GM12864 (cell line): ENCODE data around the gene MS4A2.
"Not testable (repeated sequence)": the region's sequence is repeated elsewhere in the genome, so short reads cannot be mapped to it uniquely, and the experiment has no call there.

ENCODE experiments used
- DNase-seq: peaks from one replicate; pipeline ENCODE4 v3.0.0-alpha.2; 2011; ENCODE audit warnings: low read depth
- H3K4me3 ChIP-seq: 2 replicates; pipeline ENCODE4 v1.5.1; 2011; ENCODE audit warnings: mild to moderate bottlenecking, low read depth, low read length, control low read depth
- TF ChIP-seq, protein P1 (sequence below): IDR thresholded peaks from 2 replicates; pipeline ENCODE4 v1.5.1; 2011; ENCODE audit warnings: low read depth, mild to moderate bottlenecking, moderate library complexity, low read length, control low read depth, inconsistent platforms; ENCODE audit errors: missing control alignments

The MS4A2 gene

DNA sequence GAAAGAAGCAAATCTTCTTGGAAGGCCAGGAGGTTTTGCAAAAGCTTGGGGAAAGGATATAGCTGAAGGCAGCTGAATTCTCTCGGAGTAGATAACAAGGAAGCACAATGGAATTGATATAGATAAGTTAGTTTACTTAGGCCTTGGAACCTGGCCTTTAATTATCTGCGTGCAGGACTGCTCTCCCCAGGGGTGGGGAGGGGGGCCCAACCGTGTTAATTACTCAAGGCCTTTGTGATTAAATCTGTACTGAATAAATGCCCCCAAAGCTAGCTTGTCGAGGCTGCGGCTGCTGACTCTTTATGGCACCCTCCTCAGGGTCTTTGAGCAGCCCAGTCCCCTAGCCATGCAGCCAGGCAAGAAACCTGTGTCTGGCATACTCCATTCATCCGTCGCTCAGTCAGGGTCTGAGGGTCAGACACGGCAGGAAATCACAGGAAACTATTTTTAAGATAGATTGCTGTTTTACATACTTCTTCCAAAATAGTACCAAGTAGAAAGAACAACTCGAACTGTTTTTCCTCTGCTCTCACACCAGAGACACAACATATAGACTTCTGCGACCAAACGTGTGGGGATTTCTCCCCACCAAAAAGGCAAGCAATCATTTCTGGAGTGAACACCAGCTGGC, 36.5 kb downstream of the MS4A2 start:
- DNase-seq: no peak
- H3K4me3 ChIP-seq: no peak overlapping the region
- TF ChIP-seq, protein P1, sequence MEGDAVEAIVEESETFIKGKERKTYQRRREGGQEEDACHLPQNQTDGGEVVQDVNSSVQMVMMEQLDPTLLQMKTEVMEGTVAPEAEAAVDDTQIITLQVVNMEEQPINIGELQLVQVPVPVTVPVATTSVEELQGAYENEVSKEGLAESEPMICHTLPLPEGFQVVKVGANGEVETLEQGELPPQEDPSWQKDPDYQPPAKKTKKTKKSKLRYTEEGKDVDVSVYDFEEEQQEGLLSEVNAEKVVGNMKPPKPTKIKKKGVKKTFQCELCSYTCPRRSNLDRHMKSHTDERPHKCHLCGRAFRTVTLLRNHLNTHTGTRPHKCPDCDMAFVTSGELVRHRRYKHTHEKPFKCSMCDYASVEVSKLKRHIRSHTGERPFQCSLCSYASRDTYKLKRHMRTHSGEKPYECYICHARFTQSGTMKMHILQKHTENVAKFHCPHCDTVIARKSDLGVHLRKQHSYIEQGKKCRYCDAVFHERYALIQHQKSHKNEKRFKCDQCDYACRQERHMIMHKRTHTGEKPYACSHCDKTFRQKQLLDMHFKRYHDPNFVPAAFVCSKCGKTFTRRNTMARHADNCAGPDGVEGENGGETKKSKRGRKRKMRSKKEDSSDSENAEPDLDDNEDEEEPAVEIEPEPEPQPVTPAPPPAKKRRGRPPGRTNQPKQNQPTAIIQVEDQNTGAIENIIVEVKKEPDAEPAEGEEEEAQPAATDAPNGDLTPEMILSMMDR: no peak

DNA sequence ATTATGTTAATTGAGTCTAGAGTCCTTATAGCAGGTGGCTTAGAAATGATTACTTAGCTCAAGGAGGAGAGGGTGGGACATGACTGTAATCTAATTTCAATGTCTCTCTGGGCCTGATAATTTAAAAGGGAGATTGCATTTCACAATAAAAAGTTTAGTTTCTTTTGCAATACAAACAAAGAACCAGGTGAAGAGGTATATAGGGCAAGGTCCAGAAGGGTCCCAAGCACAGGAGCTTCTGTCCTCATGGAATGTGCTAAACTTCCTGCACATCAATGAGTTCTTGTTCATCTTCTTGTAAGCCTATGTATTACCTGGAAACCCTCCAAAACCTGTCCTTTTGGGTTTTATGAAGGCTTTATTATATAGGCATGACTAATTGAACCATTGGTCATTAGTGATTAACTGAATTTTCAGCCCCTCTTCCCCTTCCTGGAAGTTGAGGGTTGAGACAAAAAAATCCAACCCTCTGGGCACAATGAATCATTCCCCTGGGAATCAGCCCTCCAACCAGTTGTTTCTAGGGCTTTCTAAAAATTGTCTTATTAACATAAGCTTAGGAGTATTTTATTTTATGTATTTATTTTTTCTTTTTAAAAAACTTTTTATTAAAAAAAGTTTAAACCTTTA, 37.6 kb downstream of the MS4A2 start:
- H3K4me3 ChIP-seq: no peak overlapping the region
- TF ChIP-seq, protein P1: no peak
- DNase-seq: no peak

DNA sequence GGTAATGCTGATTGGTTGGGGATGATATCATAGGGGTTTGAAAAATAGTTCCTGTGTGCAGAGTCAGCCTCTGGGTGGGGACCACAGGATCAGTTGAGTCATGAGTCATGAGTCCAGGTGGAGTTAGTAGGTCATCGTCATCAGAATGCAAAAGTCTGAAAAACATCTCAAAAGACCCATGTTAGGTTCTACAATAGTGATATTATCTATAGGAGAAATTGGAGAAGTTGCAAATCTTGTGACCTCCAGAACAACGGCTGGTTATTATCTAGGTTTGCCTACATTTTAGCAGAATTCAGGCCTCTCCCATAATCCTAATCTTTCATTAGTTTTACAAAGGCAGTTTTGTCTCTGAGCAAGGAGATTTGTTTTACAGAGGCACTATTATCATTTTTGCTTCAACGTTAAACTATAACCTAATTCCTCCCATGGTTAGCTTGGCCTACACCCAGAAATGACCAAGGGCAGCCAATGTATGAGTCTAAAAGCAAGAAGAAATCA, 38.9 kb downstream of the MS4A2 start:
- no peak for DNase-seq
- H3K4me3 ChIP-seq: no peak overlapping the region
- TF ChIP-seq, protein P1: no peak

DNA sequence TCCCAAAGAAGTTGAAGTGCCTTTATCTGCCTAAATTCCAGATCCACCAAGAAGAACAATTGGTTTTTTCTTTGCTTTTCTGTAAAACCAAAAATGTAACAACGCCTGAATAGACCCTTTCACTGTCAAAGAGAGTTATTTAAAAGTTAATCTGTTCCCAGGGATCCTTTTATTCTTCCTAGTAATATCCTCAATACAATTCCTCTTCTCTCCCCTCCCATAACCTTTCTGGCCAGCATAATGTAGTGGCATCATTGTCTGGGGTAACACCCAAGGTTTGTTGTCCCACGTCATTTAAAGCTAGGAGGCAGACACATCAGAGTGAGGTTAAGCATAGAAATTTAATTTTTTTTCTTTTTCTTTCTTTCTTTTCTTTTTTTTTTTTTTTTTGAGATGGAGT, 39.9 kb downstream of the MS4A2 start:
- H3K4me3 ChIP-seq: no peak overlapping the region
- TF ChIP-seq, protein P1: no peak
- DNase-seq: no peak

DNA sequence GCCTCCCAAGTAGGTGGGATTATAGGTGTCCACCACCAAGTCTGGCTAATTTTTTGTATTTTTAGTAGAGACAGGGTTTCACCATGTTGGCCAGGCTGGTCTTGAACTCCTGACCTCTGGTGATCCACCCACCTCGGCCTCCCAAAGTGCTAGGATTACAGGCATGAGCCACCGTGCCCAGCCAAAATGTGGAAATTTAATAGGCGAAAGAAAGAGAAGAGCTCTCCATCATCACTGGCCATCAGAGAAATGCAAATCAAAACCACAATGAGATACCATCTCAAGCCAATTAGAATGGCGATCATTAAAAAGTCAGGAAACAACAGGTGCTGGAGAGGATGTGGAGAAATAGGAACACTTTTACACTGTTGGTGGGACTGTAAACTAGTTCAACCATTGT, 40.4 kb downstream of the MS4A2 start:
- not testable (repeated sequence) for DNase-seq, H3K4me3 ChIP-seq

DNA sequence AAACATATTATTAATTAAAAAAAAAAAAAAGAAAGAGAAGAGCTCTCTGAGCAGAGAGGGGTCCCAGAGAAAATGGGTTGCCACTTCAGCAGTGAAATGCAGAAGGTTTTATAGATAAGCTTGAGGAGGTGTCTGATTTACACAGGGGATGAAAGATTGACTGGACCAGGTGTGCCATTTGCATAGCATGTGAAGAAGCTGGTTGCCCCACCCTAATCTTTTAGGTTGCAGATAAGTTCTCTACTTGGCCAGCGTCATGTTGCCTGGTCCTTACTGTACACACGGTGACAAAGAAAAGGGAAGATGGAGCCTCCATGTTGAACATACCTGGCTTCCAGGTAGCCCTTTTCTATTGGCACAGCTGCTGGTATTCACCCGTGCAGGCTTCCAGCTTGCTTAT, 41.4 kb downstream of the MS4A2 start:
- TF ChIP-seq, protein P1: no peak
- no peak overlapping the region for H3K4me3 ChIP-seq
- no peak for DNase-seq

DNA sequence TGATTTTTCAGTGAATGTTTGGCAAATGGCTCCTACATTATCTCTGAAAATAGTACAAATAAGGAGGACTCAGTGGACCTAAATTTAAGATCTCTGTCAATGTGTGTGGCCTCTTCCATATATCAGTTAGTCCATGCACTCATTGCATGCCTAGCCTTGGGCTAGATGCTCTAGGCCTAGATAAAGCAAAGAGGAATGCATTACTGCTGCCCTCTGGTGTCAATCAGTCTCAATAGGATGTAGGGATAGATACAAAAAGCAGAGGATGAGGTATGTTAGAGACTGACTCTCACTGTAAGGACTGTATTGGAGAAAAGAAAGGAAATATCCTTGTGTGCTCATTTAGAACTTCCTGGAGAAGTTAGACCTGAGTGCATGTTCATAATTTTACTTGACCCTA, 42.0 kb downstream of the MS4A2 start:
- no peak overlapping the region for H3K4me3 ChIP-seq
- TF ChIP-seq, protein P1: peak; percentile 37
- no peak for DNase-seq
